ENCODE data around the gene TCEA2.

The TCEA2 gene

GRCh38 chr20:64062596-64063388, at the start of gene TCEA2:
Gene TCEA2, plus strand, starts transcription at chr20:64063198. Its CDS starts 115 bp downstream, at chr20:64063313.
- FAIRE-seq = no peak

DNA sequence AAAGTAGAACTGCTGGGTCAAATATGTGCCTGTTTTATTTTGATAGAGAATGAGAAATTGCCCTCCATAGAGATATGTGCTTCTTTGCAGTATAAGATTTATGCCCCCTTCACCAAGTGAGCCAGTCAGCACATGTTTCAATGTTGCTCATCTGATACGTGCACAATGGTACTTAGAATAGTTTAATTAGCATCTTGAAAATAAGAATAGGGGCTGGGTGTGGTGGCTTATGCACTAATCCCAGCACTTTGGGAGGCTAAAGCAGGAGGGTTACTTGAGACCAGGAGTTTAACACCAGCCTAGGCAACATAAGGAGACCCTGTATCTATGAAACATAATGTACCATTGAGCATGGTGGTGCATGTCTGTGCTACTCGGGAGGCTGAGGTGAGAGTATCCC, 47.4 kb upstream of the TCEA2 start:
- FAIRE-seq = no peak

GRCh38 chr20:64021124-64021975, 41.6 kb upstream of the TCEA2 start:
- no peak for FAIRE-seq

DNA sequence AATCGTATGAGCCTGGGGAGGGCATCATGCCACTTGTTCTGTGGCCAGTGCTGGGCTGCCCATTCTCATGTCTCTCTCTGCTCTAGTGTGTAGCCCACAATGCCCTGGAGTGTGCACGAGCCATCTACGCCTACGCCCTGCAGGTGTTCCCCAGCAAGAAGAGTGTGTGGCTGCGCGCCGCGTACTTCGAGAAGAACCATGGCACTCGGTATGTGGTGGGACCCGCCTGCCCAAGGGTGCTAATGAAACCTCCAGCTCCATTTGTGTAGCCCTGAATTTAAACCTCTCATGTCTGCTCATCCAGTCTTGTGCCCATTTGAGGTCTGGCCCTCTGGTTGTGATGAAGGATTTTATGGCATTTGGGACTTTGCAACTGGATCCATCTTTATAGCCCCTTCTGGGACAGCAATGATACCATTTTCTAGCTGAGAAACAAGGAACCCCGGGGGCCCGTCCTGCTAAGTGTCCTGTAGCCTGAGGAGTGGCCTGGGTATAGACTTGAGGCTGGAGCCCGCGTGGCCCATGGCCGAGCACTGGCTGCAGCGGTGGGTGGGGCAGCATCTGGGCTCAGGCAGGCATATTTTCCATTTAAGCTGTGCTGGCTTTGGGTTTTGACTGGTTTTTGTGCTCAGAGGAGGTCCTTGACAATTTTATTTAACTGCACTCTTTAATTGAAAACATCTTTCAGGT, 40.2 kb upstream of the TCEA2 start:
- FAIRE-seq = no peak

DNA sequence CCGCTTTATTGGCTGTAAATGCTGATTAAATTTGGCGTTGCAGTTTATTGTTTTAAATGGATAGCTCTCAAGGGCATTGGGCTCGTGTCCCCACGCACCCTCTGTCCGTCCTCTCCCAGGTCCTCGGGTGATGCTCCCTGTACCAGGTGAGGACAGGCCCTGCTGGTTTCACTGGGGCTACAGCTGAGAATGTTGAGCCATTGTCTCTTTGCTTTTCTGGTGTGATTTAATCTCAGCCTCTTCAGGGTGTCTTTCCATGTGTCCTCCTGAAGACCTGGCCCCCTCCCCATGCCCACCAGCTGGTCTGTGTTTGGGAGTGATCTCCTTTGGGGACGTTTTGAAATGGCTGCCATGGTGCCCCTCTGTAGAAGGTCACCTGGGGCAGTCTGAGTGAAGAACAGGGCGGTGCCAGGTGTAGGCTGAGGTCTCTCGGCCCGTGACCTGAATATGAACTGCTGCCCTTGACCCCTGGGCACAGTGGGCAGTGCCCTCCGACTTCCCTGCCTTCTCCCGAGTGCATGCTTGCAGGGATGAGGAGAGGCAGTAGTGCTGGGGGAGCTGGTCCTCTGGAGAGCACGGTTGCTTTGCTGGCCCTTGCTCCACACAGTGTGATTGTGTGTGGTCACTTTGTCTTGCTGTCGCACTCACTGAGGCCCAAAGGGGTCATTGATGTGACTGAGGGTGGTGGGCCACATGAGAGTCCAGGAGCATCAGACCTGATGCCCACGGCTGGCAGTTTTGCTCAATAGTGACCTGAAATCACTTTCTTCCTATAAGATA, 39.4 kb upstream of the TCEA2 start:
- no peak for FAIRE-seq

DNA sequence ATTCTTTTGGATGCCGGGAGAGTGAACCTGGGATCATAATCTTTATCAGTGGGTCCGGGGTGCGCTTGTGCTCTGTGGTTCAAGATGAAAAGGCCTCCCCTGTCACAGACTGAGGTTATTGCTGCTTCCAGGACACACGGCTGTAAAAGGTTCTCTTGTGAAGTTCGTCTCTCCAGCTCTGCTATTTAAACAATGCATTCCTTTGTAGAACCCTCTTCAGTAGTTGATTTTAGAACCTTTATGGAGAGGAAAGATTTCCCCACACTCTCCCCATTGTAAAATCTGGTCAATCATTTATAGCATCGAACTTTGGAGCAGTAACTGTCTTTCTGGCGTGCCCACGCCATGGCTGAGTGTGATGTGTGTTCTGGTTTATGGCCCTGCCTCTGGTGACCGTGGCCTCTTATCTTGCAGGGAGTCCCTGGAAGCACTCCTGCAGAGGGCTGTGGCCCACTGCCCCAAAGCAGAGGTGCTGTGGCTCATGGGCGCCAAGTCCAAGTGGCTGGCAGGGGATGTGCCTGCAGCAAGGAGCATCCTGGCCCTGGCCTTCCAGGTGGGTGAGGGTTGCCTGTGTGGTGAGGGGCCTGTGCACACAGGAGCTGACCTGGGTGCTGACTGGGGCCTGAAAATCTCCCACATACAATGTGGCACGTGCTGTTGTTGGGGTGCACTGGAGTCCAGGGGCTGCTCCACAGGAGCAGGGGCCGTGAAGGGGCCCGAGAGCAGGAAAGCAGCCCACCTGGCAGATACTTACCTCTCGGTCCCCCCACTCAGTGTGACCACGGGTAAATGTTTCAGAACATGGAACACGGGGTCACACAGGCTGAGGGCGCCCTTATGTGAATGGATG, 38.6 kb upstream of the TCEA2 start:
- no peak for FAIRE-seq

- FAIRE-seq = no peak
Measured at GRCh38 chr20:64025101-64025825, 37.7 kb upstream of the TCEA2 start.

DNA sequence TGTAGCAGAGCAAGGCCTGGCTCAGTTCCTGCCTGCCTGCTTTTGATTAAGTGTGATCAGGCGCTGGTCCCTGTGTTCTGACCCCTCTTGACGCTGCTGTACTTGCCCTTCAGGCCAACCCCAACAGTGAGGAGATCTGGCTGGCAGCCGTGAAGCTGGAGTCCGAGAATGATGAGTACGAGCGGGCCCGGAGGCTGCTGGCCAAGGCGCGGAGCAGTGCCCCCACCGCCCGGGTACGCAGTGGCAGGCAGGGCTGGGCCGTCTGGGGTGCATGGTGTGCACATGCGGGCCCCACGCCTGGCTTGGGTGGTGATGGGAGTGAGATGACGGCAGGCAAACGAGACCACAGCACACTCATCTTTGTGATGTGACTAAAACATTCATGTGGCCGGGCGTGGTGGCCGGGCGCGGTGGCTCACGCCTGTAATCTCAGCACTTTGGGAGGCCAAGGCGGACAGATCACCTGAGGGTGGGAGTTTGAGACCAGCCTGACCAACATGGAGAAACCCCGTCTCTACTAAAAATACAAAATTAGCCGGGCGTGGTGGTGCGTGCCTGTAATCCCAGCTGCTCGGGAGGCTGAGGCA, 37.1 kb upstream of the TCEA2 start:
- no peak for FAIRE-seq

- no peak for FAIRE-seq
Measured at GRCh38 chr20:64027981-64028685, 34.9 kb upstream of the TCEA2 start.

GRCh38 chr20:64029293-64030117, 33.5 kb upstream of the TCEA2 start:
- FAIRE-seq = no peak

GRCh38 chr20:64030371-64031134, 32.4 kb upstream of the TCEA2 start:
- no peak for FAIRE-seq

DNA sequence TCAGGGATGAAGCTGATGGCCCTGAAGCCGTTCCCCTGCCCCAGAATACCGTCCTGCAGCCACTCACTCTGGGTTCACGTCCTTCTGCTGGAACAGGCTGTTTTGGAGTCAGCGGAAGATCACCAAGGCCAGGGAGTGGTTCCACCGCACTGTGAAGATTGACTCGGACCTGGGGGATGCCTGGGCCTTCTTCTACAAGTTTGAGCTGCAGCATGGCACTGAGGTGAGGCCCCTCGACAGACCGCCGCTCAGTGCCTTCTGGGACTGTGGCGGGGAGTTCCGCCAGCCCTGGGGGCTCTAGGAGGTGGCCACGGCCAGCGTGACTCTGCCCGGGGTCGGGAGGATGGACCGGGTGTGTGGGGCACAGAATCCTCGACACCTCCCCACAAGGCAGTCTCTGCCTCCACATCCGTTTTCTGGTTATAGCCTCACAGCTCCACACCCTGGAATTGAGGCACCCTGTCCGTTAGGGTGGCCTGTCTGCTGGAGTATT, 31.1 kb upstream of the TCEA2 start:
- no peak for FAIRE-seq

- no peak for FAIRE-seq
Measured at GRCh38 chr20:64032706-64033624, 30.0 kb upstream of the TCEA2 start.

DNA sequence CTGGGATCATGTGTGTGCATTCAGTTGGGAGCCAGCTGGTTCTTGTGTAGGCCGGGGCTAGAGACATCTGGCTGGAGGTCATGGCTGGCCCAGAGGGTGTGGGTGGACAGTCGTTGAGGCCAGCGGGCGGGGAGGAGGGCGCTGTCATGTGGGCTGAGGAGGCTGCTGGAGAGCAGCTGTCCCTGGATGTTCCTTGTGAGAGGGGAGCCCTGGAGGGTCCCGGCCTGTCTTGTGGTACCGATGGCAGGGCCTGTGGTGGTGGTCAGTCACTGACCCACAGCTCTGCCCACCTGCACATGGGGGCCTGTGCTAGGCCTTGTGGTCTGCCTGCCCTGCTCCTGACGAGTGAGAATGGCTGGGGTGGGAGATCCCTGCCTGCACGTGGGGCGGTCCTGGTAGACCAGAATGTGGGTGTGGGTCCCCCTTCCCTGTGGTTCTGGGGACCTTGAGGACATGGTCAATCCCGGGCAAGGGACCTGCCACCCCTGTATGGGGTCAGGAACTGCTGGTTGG, 29.0 kb upstream of the TCEA2 start:
- FAIRE-seq = no peak

DNA sequence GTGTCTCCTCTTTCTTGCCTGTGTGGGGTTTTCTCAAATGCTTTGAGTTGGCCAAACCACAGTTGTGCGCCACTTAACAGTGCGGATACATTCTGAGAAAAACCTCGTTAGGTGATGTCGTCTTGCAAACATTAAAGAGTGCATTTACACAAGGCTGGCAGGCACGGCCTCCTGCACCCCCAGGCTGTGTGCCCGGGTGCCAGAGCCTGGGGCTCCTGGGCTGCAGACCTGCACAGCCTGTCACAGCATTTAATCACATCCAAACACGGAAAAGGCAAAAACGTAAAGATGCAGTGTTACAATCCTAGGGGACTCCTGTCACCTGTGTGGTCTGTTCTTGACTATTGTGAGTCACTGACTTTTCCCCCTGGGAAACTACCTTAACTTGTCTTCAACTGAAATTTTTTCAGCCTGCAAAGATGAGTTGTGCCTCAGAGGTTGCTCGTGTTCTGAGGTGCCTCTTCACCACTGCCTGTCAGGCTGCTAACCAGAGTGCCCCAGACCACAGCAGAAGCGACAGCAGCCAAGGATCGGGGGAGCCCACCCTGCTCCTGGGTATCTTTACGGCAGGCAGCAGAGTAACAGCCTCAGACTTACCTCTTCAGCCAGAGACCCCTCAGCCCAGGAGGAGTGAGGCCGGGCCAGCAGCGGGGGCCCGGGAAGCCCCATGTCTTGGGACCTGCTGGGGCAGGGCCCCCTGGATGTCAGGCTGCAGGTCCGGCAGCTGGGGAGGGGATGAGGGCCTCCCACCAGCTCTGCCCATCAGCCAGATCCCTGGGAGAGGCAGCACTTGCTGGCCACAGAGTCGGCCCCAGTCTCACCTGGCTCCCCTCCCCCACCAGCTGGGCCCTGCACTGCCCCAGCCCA, 27.7 kb upstream of the TCEA2 start:
- no peak for FAIRE-seq

All from endometrium (tissue), 2 donors.